ENCODE measurements around the gene NTN1. TPM values are rescaled to one million over a fixed set of nuclear protein-coding genes. Genes with fewer than 3 reads are reported as not detected.

Gene NTN1
- total RNA-seq, 1 experiment from 2014 or later, result 1.2 TPM

- Histone ChIP-seq H3K14ac (ENCODE audit: insufficient read depth, low read length) (no peak overlapping the region), H3K9ac (ENCODE audit: extremely low read depth, insufficient read length, low read length) (no peak overlapping the region), H4K5ac (ENCODE audit: insufficient read length, low read depth, low read length) (no peak overlapping the region), H3K56ac (ENCODE audit: insufficient read length, low read depth, low read length) (no peak overlapping the region), H3K79me2 (ENCODE audit: insufficient read depth, low read length) (no peaks in the 10 kb centered on the region), H3K27ac (ENCODE audit: insufficient read length, low read depth, low read length) (no peak overlapping the region), H3K9me3 (ENCODE audit: control insufficient read depth, low read depth, low read length) (no peaks in the 10 kb centered on the region), H2AK5ac (ENCODE audit: insufficient read length, low read length) (no peak overlapping the region), H2BK20ac (ENCODE audit: low read depth, low read length, poor library complexity, severe bottlenecking) (no peak overlapping the region), H4K91ac (ENCODE audit: insufficient read length, low read depth, low read length) (no peak overlapping the region), H4K20me1 (ENCODE audit: control insufficient read depth, insufficient read depth, insufficient read length) (no peaks in the 10 kb centered on the region), H3K4ac (ENCODE audit: low read depth, low read length) (no peak overlapping the region), H3K79me1 (ENCODE audit: insufficient read depth, low read depth, low read length, poor library complexity, severe bottlenecking) (no peaks in the 10 kb centered on the region), H4K8ac (replicated peaks; ENCODE audit: insufficient read length, low read depth, low read length) (no peak overlapping the region), H2BK12ac (ENCODE audit: insufficient read length, low read depth, low read length) (no peak overlapping the region), H3T11ph (ENCODE audit: low read length) (no peak overlapping the region), H3K23me2 (ENCODE audit: insufficient read length, low read depth, low read length, poor library complexity, severe bottlenecking) (no peaks in the 10 kb centered on the region), H3K4me2 (ENCODE audit: insufficient read depth, insufficient read length, low read length) (no peak overlapping the region), H2BK5ac (ENCODE audit: insufficient read length, low read length) (no peak overlapping the region), H2BK15ac (ENCODE audit: low read depth, low read length) (no peak overlapping the region), H3K27me3 (ENCODE audit: insufficient read depth, low read length) (no peaks in the 10 kb centered on the region), H2AFZ (ENCODE audit: low read length) (no peak overlapping the region), H3K4me1 (ENCODE audit: insufficient read depth, low read length) (no peaks in the 10 kb centered on the region; the same call in 1 of the 2 replicates), H2BK120ac (ENCODE audit: low read depth, low read length, poor library complexity, severe bottlenecking) (no peak overlapping the region), H3K23ac (ENCODE audit: insufficient read length, low read depth, low read length) (no peak overlapping the region), H3K18ac (ENCODE audit: insufficient read length, low read depth, low read length) (no peak overlapping the region)
- H3K4me3 Mint-ChIP-seq, result no peak overlapping the region
- WGBS (ENCODE audit: extremely low coverage, insufficient read length, low lambda C conversion rate), result no CpG with 5 or more reads among the region's 1 CpG
- no peaks in the 10 kb centered on the region for H3K27me3 Mint-ChIP-seq (ENCODE audit: low read depth)
- no peaks in the 10 kb centered on the region for H3K36me3 Mint-ChIP-seq (ENCODE audit: insufficient read depth in 1 of 3, low read depth in 3 of 3)
- peaks cover 21 to 23% of the 10 kb centered on the region in 2 experiments for H3K4me1 Mint-ChIP-seq
- TF ChIP-seq, protein P1, sequence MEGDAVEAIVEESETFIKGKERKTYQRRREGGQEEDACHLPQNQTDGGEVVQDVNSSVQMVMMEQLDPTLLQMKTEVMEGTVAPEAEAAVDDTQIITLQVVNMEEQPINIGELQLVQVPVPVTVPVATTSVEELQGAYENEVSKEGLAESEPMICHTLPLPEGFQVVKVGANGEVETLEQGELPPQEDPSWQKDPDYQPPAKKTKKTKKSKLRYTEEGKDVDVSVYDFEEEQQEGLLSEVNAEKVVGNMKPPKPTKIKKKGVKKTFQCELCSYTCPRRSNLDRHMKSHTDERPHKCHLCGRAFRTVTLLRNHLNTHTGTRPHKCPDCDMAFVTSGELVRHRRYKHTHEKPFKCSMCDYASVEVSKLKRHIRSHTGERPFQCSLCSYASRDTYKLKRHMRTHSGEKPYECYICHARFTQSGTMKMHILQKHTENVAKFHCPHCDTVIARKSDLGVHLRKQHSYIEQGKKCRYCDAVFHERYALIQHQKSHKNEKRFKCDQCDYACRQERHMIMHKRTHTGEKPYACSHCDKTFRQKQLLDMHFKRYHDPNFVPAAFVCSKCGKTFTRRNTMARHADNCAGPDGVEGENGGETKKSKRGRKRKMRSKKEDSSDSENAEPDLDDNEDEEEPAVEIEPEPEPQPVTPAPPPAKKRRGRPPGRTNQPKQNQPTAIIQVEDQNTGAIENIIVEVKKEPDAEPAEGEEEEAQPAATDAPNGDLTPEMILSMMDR (conservative IDR thresholded peaks at IDR 0.05), result no peak
- H3K9me3 Mint-ChIP-seq, result no peaks in the 10 kb centered on the region
- H3K27ac Mint-ChIP-seq, result no peak overlapping the region
- no peak for DNase-seq
Observed at GRCh38 chr17:9192010-9192409, 170.7 kb downstream of the NTN1 start.
